ENCODE measurements around the gene SLC2A13.

- TF ChIP-seq EP300 (IDR thresholded peaks at IDR 0.05; ENCODE audit: borderline replicate concordance) (no peak), TAF1 (IDR thresholded peaks at IDR 0.05; ENCODE audit: low read depth) (no peak)
Observed at GRCh38 chr12:39777465-39777864, 328.4 kb downstream of the SLC2A13 start.
